Stomach (tissue), 4 donors: Measurements from ENCODE around the gene LYVE1.

ENCODE experiments used
- POLR2A ChIP-seq, 4 donors: fragments of 450-650 bp; IDR thresholded peaks; one replicate each; pipeline ENCODE4 v1.6.1; 2016; ENCODE audit warnings: antibody characterized with exemption in 4 of 4, control low read depth in 2 of 4, mild to moderate bottlenecking in 1 of 4, moderate library complexity in 1 of 4
- POLR2AphosphoS5 ChIP-seq, 3 donors: sonication (generic); formaldehyde crosslinking; IDR thresholded peaks; one replicate each; pipeline ENCODE4 v1.6.1; 2016; ENCODE audit warnings: antibody characterized with exemption in 3 of 3
- TF ChIP-seq, protein P1 (sequence below), 7 experiments: fragments of 450-650 bp in 4 of 7; fragments of 200-600 bp in 3 of 7; sonication (generic) in 3 of 7; IDR thresholded peaks; one replicate each; pipeline ENCODE4 v1.5.1; 2016 to 2019; ENCODE audit warnings: antibody characterized with exemption in 7 of 7, control low read depth in 2 of 7, mild to moderate bottlenecking in 1 of 7

DNA sequence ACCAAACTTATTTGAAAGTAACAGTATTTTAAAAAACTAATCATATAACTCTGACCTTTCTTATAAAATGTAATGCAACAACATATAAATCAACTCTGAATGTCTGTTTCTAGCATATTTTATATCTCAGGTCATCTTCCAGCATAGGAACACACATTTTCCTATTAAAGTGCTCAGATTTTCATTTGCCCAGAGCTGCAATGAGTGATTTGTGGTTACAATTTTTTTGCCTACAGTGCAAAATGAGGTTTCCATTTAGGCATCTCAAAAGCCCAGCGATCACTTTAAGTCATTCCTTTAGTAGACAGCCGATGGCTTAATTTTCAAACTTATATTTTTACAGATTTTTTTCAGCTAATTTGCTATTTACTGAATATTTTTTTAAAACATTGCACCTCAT, 1.0 kb downstream of the LYVE1 start:
- TF ChIP-seq, protein P1, sequence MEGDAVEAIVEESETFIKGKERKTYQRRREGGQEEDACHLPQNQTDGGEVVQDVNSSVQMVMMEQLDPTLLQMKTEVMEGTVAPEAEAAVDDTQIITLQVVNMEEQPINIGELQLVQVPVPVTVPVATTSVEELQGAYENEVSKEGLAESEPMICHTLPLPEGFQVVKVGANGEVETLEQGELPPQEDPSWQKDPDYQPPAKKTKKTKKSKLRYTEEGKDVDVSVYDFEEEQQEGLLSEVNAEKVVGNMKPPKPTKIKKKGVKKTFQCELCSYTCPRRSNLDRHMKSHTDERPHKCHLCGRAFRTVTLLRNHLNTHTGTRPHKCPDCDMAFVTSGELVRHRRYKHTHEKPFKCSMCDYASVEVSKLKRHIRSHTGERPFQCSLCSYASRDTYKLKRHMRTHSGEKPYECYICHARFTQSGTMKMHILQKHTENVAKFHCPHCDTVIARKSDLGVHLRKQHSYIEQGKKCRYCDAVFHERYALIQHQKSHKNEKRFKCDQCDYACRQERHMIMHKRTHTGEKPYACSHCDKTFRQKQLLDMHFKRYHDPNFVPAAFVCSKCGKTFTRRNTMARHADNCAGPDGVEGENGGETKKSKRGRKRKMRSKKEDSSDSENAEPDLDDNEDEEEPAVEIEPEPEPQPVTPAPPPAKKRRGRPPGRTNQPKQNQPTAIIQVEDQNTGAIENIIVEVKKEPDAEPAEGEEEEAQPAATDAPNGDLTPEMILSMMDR (IDR thresholded peaks at IDR 0.05) = no peak
- no peak for TF ChIP-seq POLR2A (IDR thresholded peaks at IDR 0.05)
- TF ChIP-seq POLR2AphosphoS5 (IDR thresholded peaks at IDR 0.05) = no peak
